Activated B cell treated with CpG ODN at 0.5 μM for 24 hours (primary cell): ENCODE data around the gene ESYT2. TPM values are rescaled to one million over a fixed set of nuclear protein-coding genes. Genes with fewer than 3 reads are reported as not detected.

Experiments
- ATAC-seq: fragments of 200-7000 bp; cut with Tn5 transposase; one replicate; pipeline ENCODE4 v1.10.0; 2021; ENCODE audit warnings: low read depth, mild to moderate bottlenecking, moderate library complexity
- CTCF ChIA-PET: fragments of 350-600 bp; sonication (Branson Sonifier 250); formaldehyde crosslinking; loops from one replicate; lab custom pipeline; 2021; ENCODE audit warnings: antibody characterized with exemption; lab: Charles Lee
- POLR2A ChIA-PET: fragments of 350-600 bp; sonication (Branson Sonifier 250); formaldehyde crosslinking; loops from one replicate; lab custom pipeline; 2021; ENCODE audit warnings: antibody characterized with exemption; lab: Charles Lee
- DNase-seq: peaks from one replicate; pipeline ENCODE4 v3.0.0; 2022
- H3K27ac Mint-ChIP-seq: one replicate; pipeline ENCODE4 v1.8.0; 2020; ENCODE audit warnings: mixed read lengths
- H3K27me3 Mint-ChIP-seq: one replicate; pipeline ENCODE4 v1.8.0; 2021; ENCODE audit warnings: mixed read lengths
- H3K36me3 Mint-ChIP-seq: one replicate; pipeline ENCODE4 v1.8.0; 2021; ENCODE audit warnings: low read depth, mixed read lengths
- H3K4me1 Mint-ChIP-seq: one replicate; pipeline ENCODE4 v1.8.0; 2021; ENCODE audit warnings: mixed read lengths
- H3K4me3 Mint-ChIP-seq: one replicate; pipeline ENCODE4 v1.8.0; 2020; ENCODE audit warnings: mild to moderate bottlenecking, mixed read lengths
- H3K9me3 Mint-ChIP-seq: one replicate; pipeline ENCODE4 v1.8.0; 2020; ENCODE audit warnings: mixed read lengths
- intact Hi-C: fragments of 100-400 bp; cut with micrococcal nuclease; formaldehyde crosslinking; loops from one replicate; pipeline ENCODE4 v1.15.1; 2024
- total RNA-seq: library from RNA; stranded (reverse); gene quantifications from 2 replicates; pipeline ENCODE4 v1.2.3, GENCODE V29; 2022
- TF ChIP-seq, protein P1 (sequence below): fragments of 200-600 bp; IDR thresholded peaks from one replicate; pipeline ENCODE4 v1.8.0; 2022; ENCODE audit warnings: antibody characterized with exemption, mild to moderate bottlenecking

The ESYT2 gene
- total RNA-seq, 1 donor from 2014 or later, result 21.3 TPM

DNA sequence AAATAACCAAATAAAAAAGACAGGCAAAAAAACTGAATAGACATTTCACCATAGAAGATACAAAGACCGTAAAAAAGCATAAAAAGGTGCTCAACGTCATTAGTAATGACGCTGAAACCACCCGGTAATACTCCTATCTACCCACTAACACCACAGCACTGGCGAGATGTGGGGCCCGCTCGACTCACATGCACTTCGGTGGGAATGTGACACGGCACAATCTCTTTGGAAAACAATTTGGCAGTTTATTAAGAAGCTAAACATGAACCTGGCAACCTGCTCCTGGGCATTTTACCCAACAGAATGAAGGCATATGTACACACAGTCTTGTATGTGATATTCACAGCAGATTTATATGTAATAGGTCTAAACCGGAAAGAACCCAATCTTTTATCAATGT is 81.9 kb downstream of the ESYT2 start:
- Mint-ChIP-seq H3K4me3 (no peak overlapping the region), H3K27me3 (no peaks in the 10 kb centered on the region), H3K27ac (no peak overlapping the region), H3K36me3 (peaks cover 58% of the 10 kb centered on the region), H3K9me3 (no peaks in the 10 kb centered on the region), H3K4me1 (no peaks in the 10 kb centered on the region)
- no peak for DNase-seq
- intact Hi-C loops, result no loop called here
- TF ChIP-seq, protein P1, sequence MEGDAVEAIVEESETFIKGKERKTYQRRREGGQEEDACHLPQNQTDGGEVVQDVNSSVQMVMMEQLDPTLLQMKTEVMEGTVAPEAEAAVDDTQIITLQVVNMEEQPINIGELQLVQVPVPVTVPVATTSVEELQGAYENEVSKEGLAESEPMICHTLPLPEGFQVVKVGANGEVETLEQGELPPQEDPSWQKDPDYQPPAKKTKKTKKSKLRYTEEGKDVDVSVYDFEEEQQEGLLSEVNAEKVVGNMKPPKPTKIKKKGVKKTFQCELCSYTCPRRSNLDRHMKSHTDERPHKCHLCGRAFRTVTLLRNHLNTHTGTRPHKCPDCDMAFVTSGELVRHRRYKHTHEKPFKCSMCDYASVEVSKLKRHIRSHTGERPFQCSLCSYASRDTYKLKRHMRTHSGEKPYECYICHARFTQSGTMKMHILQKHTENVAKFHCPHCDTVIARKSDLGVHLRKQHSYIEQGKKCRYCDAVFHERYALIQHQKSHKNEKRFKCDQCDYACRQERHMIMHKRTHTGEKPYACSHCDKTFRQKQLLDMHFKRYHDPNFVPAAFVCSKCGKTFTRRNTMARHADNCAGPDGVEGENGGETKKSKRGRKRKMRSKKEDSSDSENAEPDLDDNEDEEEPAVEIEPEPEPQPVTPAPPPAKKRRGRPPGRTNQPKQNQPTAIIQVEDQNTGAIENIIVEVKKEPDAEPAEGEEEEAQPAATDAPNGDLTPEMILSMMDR, result no peak
- POLR2A ChIA-PET, result no interaction called here
- CTCF ChIA-PET, result no interaction called here
- ATAC-seq, result no peak

GRCh38 chr7:158746957-158747356 is 82.4 kb downstream of the ESYT2 start:
- ChIA-PET POLR2A (no interaction called here), CTCF (no interaction called here)
- Mint-ChIP-seq H3K27me3 (no peaks in the 10 kb centered on the region), H3K4me3 (no peak overlapping the region), H3K9me3 (no peaks in the 10 kb centered on the region), H3K4me1 (no peaks in the 10 kb centered on the region), H3K27ac (no peak overlapping the region), H3K36me3 (peaks cover 62% of the 10 kb centered on the region)
- TF ChIP-seq, protein P1, result no peak
- no peak for DNase-seq
- intact Hi-C loops, result no loop called here
- no peak for ATAC-seq

- no peak for DNase-seq
- H3K27ac Mint-ChIP-seq, result no peak overlapping the region
- H3K4me1 Mint-ChIP-seq, result no peaks in the 10 kb centered on the region
- H3K4me3 Mint-ChIP-seq, result no peak overlapping the region
- ChIA-PET CTCF (no interaction called here), POLR2A (no interaction called here)
- H3K27me3 Mint-ChIP-seq, result no peaks in the 10 kb centered on the region
- H3K36me3 Mint-ChIP-seq, result peaks cover 77% of the 10 kb centered on the region
- H3K9me3 Mint-ChIP-seq, result no peaks in the 10 kb centered on the region
- TF ChIP-seq, protein P1, result no peak
- ATAC-seq, result no peak
- intact Hi-C loops, result no loop called here
Measured at GRCh38 chr7:158745057-158745715, 84.1 kb downstream of the ESYT2 start.

DNA sequence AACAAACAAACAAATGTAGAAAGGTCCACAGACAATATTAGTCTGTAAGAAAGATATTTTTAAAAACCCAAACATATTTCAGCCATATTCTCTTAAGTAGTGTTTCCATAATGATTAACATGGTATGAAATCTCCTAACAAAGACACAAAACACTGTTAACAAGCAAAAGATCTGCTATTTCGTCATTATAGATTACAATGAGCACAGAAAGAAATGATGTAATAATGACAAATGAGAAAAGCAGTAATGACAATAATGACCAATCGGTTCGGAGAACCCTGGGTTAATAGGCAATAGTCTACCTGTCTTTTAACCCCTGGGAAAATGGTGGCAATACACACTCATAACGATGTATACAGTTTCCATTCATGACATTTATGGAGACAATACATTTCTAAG is 85.2 kb downstream of the ESYT2 start:
- H3K27me3 Mint-ChIP-seq, result no peaks in the 10 kb centered on the region
- intact Hi-C loops, result no loop called here
- H3K4me3 Mint-ChIP-seq, result no peak overlapping the region
- H3K27ac Mint-ChIP-seq, result no peak overlapping the region
- POLR2A ChIA-PET, result no interaction called here
- no peaks in the 10 kb centered on the region for H3K9me3 Mint-ChIP-seq
- no peaks in the 10 kb centered on the region for H3K4me1 Mint-ChIP-seq
- ATAC-seq (no peak), DNase-seq (no peak)
- CTCF ChIA-PET, result no interaction called here
- TF ChIP-seq, protein P1, result no peak
- peaks cover 80% of the 10 kb centered on the region for H3K36me3 Mint-ChIP-seq

GRCh38 chr7:158743219-158743618 is 86.1 kb downstream of the ESYT2 start:
- Mint-ChIP-seq H3K9me3 (no peaks in the 10 kb centered on the region), H3K27ac (no peak overlapping the region), H3K4me3 (no peak overlapping the region), H3K27me3 (no peaks in the 10 kb centered on the region), H3K4me1 (no peaks in the 10 kb centered on the region), H3K36me3 (peaks cover 86% of the 10 kb centered on the region)
- ATAC-seq (no peak), DNase-seq (no peak)
- ChIA-PET POLR2A (no interaction called here), CTCF (no interaction called here)
- TF ChIP-seq, protein P1, result no peak
- intact Hi-C loops, result no loop called here
